ENCODE measurements around the gene VPS72.
A peak's percentile ranks its signal among the peaks of the same experiment; 100 is the strongest.

VPS72 gene

DNA sequence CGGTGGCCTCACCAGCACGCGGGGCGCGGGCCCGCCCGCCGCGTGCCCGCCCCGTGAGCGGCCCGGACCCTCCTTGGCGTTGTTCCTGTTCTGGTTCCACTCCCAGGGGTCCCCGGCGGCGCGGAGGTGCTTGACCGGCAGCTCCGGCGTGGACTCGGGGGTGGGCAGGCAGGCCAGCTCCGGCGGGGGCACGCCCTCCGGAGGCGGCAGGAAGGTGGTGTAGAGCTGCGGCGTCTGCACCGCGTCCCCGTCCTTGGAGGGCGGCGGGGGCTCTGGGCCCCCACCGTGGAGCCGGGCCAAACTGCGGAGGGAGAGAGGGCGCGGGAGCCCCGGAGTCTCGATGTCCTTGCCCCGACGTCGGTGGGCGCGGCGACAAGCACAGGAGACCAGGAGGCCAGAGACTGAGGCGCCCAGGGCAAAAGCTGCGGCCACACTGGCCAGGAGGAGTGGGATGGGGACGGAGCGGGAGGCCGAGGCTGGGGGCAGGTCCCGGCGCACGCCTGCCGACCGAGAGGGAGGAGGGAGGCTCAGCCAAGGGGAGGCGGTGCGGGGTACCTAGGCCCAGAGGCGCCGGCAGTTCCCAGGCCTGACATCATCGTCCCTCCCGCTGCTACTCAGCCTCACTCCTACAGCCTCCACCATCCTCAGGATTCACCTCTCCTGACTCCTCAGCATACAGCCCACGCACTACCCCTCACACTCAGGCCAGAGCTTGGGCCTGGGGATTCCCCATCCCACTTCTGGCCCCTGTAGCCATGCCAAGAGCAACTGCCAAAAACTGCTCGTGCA, 56.8 kb downstream of the VPS72 start:
- no peak overlapping the region for H3K27ac ChIP-seq (ENCODE audit: insufficient read depth in 1 of 2, low read depth in 1 of 2, low read length in 2 of 2, poor library complexity in 1 of 2, severe bottlenecking in 2 of 2)
- H3K4me1 ChIP-seq (ENCODE audit: control extremely low read depth in 1 of 4, control insufficient read depth in 4 of 4, insufficient read depth in 4 of 4, low read length in 3 of 4): peaks cover 0 to 9% (median 5%) of the 10 kb centered on the region in 4 experiments
- H3K9me3 ChIP-seq (ENCODE audit: control extremely low read depth in 1 of 5, control insufficient read depth in 4 of 5, insufficient read depth in 2 of 5, low read depth in 1 of 5, low read length in 4 of 5): no peaks in the 10 kb centered on the region
- POLR2A ChIA-PET: interaction anchor here (0.9 kb wide), 1 partner anchor 11 kb away, joined by 4 read pairs; no protein-coding TSS in a partner anchor
- peaks cover 0 to 4% (median 0%) of the 10 kb centered on the region in 5 experiments for H3K27me3 ChIP-seq (replicated peaks in 2 of 5; ENCODE audit: control insufficient read depth in 4 of 5, insufficient read depth in 5 of 5, low read length in 4 of 5)
- H3K4me3 ChIP-seq (ENCODE audit: control insufficient read depth in 1 of 7, extremely low read depth in 1 of 7, insufficient read depth in 4 of 7, low read depth in 2 of 7, low read length in 6 of 7): no peak overlapping the region
- WGBS (ENCODE audit: insufficient coverage): 92% methylated on average over 45 of the region's 65 CpGs
- CTCF ChIA-PET: interaction anchor here (0.6 to 1.2 kb wide), 3 partner anchors 11 to 111 kb away, joined by 3 to 4 read pairs (median 3); no protein-coding TSS in a partner anchor
- no peak for DNase-seq
- peaks cover 0 to 16% (median 7%) of the 10 kb centered on the region in 4 experiments for H3K36me3 ChIP-seq (ENCODE audit: control insufficient read depth in 4 of 4, insufficient read depth in 4 of 4, low read length in 3 of 4)

DNA sequence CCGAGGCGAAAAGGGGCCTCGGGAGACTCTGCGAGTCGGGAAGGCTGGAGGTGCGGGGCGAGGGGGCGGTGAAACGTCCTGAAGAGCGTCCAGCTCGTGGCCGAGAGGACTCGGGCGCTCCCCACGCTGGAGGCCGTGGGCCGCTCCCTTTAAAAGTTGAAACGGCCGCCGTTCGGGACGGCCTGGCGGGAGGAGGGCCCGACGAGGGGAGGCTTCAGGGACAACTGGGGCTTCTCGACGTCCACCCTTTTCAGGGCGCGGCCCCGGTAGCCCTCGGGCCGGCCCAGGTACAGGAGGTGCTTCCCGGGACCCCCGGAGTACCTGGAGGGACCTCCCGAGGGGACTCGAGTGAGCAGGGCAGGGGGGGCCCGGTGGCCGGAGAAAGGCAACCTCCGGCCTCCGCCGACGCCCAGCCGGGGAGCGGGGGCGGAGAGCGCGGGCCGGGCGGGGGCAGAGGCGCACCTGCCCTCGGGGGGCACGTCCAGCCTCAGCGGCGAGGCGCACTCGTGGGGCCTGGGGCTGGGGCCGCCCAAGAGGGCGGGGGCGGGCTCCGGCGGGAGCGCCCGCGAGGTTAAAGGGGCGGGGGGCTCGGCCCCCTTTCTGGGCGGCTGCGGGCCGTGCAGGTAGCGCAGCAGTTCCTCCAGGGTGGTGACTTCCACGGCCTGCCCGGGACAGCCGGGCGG, 57.5 kb downstream of the VPS72 start:
- no peak for DNase-seq
- Histone ChIP-seq H3K27me3 (replicated peaks in 2 of 5; ENCODE audit: control insufficient read depth in 4 of 5, insufficient read depth in 5 of 5, low read length in 4 of 5) (peaks cover 0 to 4% (median 0%) of the 10 kb centered on the region in 5 experiments), H3K4me1 (ENCODE audit: control extremely low read depth in 1 of 4, control insufficient read depth in 4 of 4, insufficient read depth in 4 of 4, low read length in 3 of 4) (peaks cover 0 to 9% (median 5%) of the 10 kb centered on the region in 4 experiments), H3K27ac (ENCODE audit: insufficient read depth in 1 of 2, low read depth in 1 of 2, low read length in 2 of 2, poor library complexity in 1 of 2, severe bottlenecking in 2 of 2) (no peak overlapping the region), H3K9me3 (ENCODE audit: control extremely low read depth in 1 of 5, control insufficient read depth in 4 of 5, insufficient read depth in 2 of 5, low read depth in 1 of 5, low read length in 4 of 5) (no peaks in the 10 kb centered on the region), H3K36me3 (ENCODE audit: control insufficient read depth in 4 of 4, insufficient read depth in 4 of 4, low read length in 3 of 4) (peaks cover 0 to 16% (median 5%) of the 10 kb centered on the region in 4 experiments), H3K4me3 (ENCODE audit: control insufficient read depth in 1 of 7, extremely low read depth in 1 of 7, insufficient read depth in 4 of 7, low read depth in 2 of 7, low read length in 6 of 7) (no peak overlapping the region)
- POLR2A ChIA-PET: interaction anchor here (0.9 kb wide), 1 partner anchor 11 kb away, joined by 4 read pairs; no protein-coding TSS in a partner anchor
- CTCF ChIA-PET: interaction anchor here (0.6 to 5.1 kb wide), 4 partner anchors 10 to 110 kb away, joined by 3 to 26 read pairs (median 8); partner anchors contain the start of gene TNFAIP8L2
- 97% methylated on average over 66 of the region's 74 CpGs for WGBS (ENCODE audit: insufficient coverage)

GRCh38 chr1:151131701-151132334, 58.2 kb downstream of the VPS72 start:
- ChIA-PET POLR2A (interaction anchor here (0.6 to 1.7 kb wide), 3 partner anchors 11 to 267 kb away, joined by 3 to 4 read pairs (median 3); partner anchors contain the start of gene PSMB4), CTCF (interaction anchor here (1.2 to 5.1 kb wide), 5 partner anchors 10 to 29 kb away, joined by 3 to 26 read pairs (median 10); partner anchors contain the start of gene TNFAIP8L2)
- no peaks in the 10 kb centered on the region for H3K9me3 ChIP-seq (ENCODE audit: control extremely low read depth in 1 of 5, control insufficient read depth in 4 of 5, insufficient read depth in 2 of 5, low read depth in 1 of 5, low read length in 4 of 5)
- no peak for DNase-seq
- H3K36me3 ChIP-seq (ENCODE audit: control insufficient read depth in 4 of 4, insufficient read depth in 4 of 4, low read length in 3 of 4): peaks cover 0 to 16% (median 5%) of the 10 kb centered on the region in 4 experiments
- H3K27ac ChIP-seq (ENCODE audit: insufficient read depth in 1 of 2, low read depth in 1 of 2, low read length in 2 of 2, poor library complexity in 1 of 2, severe bottlenecking in 2 of 2): peak overlapping the region in 1 of 2 experiments; percentile 26
- H3K4me3 ChIP-seq (ENCODE audit: control insufficient read depth in 1 of 7, extremely low read depth in 1 of 7, insufficient read depth in 4 of 7, low read depth in 2 of 7, low read length in 6 of 7): peak overlapping the region in 5 of 7 experiments; percentile 38 to 74 (median 60)
- H3K4me1 ChIP-seq (ENCODE audit: control extremely low read depth in 1 of 4, control insufficient read depth in 4 of 4, insufficient read depth in 4 of 4, low read length in 3 of 4): peaks cover 0 to 9% (median 5%) of the 10 kb centered on the region in 4 experiments
- 78% methylated on average over 27 of the region's 39 CpGs for WGBS (ENCODE audit: insufficient coverage)
- peaks cover 0 to 4% (median 0%) of the 10 kb centered on the region in 5 experiments for H3K27me3 ChIP-seq (replicated peaks in 2 of 5; ENCODE audit: control insufficient read depth in 4 of 5, insufficient read depth in 5 of 5, low read length in 4 of 5)

GRCh38 chr1:151130987-151131586, 58.9 kb downstream of the VPS72 start:
- Histone ChIP-seq H3K27ac (ENCODE audit: insufficient read depth in 1 of 2, low read depth in 1 of 2, low read length in 2 of 2, poor library complexity in 1 of 2, severe bottlenecking in 2 of 2) (peak overlapping the region in 1 of 2 experiments; percentile 26), H3K36me3 (ENCODE audit: control insufficient read depth in 4 of 4, insufficient read depth in 4 of 4, low read length in 3 of 4) (peaks cover 0 to 9% (median 3%) of the 10 kb centered on the region in 4 experiments), H3K4me1 (ENCODE audit: control extremely low read depth in 1 of 4, control insufficient read depth in 4 of 4, insufficient read depth in 4 of 4, low read length in 3 of 4) (peaks cover 0 to 9% (median 5%) of the 10 kb centered on the region in 4 experiments), H3K4me3 (ENCODE audit: control insufficient read depth in 1 of 7, extremely low read depth in 1 of 7, insufficient read depth in 4 of 7, low read depth in 2 of 7, low read length in 6 of 7) (peak overlapping the region in 6 of 7 experiments; percentile 5 to 74 (median 50)), H3K27me3 (replicated peaks in 2 of 5; ENCODE audit: control insufficient read depth in 4 of 5, insufficient read depth in 5 of 5, low read length in 4 of 5) (peaks cover 0 to 4% (median 0%) of the 10 kb centered on the region in 5 experiments), H3K9me3 (ENCODE audit: control extremely low read depth in 1 of 5, control insufficient read depth in 4 of 5, insufficient read depth in 2 of 5, low read depth in 1 of 5, low read length in 4 of 5) (no peaks in the 10 kb centered on the region)
- DNase-seq: peak; percentile 95 to 98 (median 97)
- POLR2A ChIA-PET: interaction anchor here (0.7 to 1.7 kb wide), 2 partner anchors 12 to 268 kb away, joined by 3 to 4 read pairs; partner anchors contain the start of gene PSMB4
- WGBS (ENCODE audit: insufficient coverage): under 1% methylated on average over 44 of the region's 45 CpGs
- CTCF ChIA-PET: interaction anchor here (1.2 to 5.1 kb wide), 6 partner anchors 9 to 31 kb away, joined by 3 to 26 read pairs (median 8); partner anchors contain the start of gene TNFAIP8L2

DNA sequence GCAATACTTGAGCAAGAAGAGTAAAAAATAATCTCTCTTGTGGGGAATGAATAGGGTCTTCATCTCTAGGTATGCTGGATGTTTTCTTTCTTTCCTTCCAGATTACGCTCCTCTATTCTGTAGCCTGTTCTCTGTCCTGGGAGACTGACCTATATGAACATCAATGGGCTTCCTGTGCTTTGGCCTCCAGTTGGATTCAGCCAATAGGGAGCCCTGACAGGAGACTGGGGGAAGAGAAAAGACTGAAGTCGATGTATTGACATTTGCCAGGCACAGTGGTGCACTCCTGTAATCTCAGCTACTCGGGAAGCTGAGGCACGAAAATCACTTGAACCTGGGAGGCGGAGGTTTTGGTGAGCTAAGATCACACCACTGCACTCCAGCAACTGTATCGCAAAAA, 61.2 kb downstream of the VPS72 start:
- WGBS (ENCODE audit: insufficient coverage): 100% methylated on average over 1 of the region's 6 CpGs
- CTCF ChIA-PET: interaction anchor here (0.6 to 5.1 kb wide), 5 partner anchors 9 to 103 kb away, joined by 3 to 26 read pairs (median 4); partner anchors contain the start of gene TNFAIP8L2
- no peaks in the 10 kb centered on the region for H3K9me3 ChIP-seq (ENCODE audit: control extremely low read depth in 1 of 5, control insufficient read depth in 4 of 5, insufficient read depth in 2 of 5, low read depth in 1 of 5, low read length in 4 of 5)
- POLR2A ChIA-PET: interaction anchor here (0.6 kb wide), 1 partner anchor 454 kb away, joined by 3 read pairs; no protein-coding TSS in a partner anchor
- no peak overlapping the region for H3K4me3 ChIP-seq (ENCODE audit: control insufficient read depth in 1 of 7, extremely low read depth in 1 of 7, insufficient read depth in 4 of 7, low read depth in 2 of 7, low read length in 6 of 7)
- peaks cover 0 to 9% (median 5%) of the 10 kb centered on the region in 4 experiments for H3K4me1 ChIP-seq (ENCODE audit: control extremely low read depth in 1 of 4, control insufficient read depth in 4 of 4, insufficient read depth in 4 of 4, low read length in 3 of 4)
- H3K27me3 ChIP-seq (replicated peaks in 2 of 5; ENCODE audit: control insufficient read depth in 4 of 5, insufficient read depth in 5 of 5, low read length in 4 of 5): peaks cover 0 to 4% (median 0%) of the 10 kb centered on the region in 5 experiments
- H3K36me3 ChIP-seq (ENCODE audit: control insufficient read depth in 4 of 4, insufficient read depth in 4 of 4, low read length in 3 of 4): peaks cover 0 to 2% (median 0%) of the 10 kb centered on the region in 4 experiments
- no peak overlapping the region for H3K27ac ChIP-seq (ENCODE audit: insufficient read depth in 1 of 2, low read depth in 1 of 2, low read length in 2 of 2, poor library complexity in 1 of 2, severe bottlenecking in 2 of 2)
- no peak for DNase-seq
